Amniotic epithelial cell (primary cell): ENCODE data around the gene RND3.

Experiments
- DNase-seq: peaks from one replicate; pipeline ENCODE4 v3.0.0-alpha.2; 2010; ENCODE audit warnings: low read depth

The RND3 gene

DNA sequence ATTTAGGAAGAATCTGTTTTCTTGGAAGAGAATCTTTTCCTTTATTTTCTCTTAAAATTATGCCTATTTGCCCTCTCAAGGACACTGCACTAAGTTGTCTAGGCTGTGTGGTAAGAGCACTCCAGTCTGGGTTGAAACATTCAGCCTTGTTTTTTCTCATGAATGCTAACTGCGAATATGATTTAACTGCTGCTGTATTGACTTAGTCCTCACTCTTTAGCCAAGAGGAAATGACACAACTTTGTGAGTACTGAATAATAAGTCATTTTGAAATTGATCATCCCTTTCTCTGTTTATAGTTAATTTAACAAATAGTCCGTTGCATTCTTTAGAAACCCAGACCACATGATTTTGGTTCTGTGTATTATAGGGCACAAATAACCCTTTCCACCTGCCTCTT, 4.5 kb upstream of the RND3 start:
- DNase-seq: no peak

DNA sequence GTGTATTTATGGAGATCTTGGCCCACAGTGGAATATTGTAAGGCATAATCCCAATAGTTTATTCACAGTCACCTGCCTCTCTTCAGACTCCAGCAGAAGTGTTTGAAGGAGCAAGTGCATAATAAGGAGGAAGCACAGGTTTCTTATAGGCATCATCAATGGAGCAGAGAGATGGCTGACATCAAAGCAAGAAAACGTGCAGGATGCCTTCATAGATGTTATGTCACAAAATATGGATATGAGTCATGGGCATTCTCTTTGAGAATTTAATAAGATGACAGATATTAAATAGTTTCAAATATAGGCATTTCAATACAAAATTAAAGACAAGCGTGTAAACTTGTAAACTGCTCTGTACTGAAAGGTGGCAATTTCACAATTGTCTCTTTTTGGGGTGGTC, 4.0 kb upstream of the RND3 start:
- DNase-seq: no peak

DNA sequence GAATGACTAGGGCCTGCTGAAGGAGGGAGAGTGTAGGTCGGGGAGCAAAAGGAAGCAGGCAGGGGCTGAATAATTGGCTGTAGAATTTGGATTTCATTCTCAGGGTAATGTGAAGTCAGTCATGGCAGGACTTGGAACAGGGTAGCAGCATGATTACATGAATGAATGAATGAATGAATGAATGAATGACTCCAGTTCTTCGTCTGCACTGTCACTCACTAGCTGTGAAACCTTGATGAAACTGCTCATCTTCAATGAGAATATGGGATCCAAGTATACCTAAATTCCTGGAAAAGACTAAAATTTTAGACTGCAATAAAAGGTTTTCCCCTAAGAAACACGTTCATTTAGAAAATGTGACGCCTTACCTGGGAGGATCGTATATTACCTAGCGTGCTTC, 3.0 kb upstream of the RND3 start:
- DNase-seq: no peak

GRCh38 chr2:150486539-150487484, 655 bp downstream of the RND3 start:
- DNase-seq: peak; percentile 65

GRCh38 chr2:150485871-150486538, 1.5 kb downstream of the RND3 start:
- DNase-seq: peak; percentile 72

DNA sequence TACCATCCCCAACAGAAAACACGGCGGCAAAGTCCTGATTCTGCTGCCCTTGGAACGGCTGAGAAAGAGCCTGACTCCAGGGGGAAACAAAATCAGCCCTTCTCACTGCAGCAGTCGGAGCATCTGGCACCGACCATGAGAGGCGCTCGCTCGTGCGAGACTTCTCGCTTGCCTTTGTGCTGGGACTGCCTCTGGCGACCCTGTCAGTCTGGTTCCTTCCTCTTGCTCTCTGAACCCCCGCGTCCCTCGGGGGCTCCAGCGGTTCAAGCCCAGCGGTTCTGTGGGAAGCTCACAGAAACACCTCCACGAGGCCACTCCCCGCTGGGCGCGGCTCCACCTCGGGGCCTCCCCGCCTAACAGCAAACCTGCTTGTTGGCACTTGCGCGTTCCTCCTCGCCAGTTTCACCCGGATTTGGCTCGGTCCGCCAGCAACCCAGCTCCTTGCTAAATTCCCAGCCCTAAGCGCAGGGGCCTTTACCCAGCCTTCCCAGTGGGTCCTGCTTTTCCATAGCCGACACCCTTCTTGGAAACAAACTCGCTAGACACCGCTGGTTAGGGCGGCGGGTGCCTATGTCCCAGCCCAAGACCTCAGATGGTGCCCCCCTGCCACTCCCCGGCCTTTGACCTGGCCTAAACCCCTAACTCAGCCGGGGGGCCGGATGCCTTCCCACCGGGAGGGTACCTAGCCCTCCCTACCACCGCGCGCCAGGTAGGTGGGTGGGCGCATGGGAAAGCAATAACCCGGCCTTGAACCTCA, 2.2 kb downstream of the RND3 start:
- DNase-seq: peak; percentile 68

- DNase-seq: no peak
Observed at GRCh38 chr2:150484461-150485021, 2.9 kb downstream of the RND3 start.

DNA sequence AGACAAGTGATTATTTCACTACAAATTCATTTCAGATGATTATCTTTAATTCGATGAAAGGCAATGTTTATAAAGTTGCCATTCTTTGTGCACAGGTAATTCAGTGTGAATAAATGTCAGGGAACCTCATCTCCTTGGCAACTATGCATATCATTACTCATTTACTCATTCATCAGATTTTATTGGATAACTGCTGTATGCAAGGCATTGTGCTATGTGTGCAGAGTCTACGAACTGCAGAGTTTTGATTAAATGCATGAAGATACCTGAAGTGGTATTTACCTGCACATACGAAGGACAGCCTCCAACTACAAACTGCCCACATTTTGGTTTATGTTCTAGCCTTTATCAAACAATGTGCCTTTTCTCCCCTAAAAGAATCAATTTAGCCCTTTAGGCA, 3.5 kb downstream of the RND3 start:
- DNase-seq: no peak

DNA sequence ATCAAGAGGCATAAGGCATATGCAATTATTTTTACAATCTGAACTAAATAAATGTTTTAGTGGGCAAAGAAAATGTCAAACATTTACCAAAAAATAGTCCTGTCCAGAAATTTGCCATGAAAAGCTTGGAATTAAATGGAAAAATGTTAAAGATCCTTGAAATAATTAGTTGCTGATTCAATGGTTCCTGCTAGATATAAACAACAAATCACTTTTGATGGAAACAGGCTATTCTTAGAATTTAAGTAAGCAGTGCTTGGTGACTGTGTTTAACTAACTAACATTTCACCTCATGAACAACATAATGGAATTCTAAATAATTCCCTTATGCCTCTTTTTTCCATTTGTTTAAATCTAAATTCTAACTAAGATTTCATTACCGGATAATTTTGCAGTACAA, 3.9 kb downstream of the RND3 start:
- DNase-seq: peak; percentile 12

DNA sequence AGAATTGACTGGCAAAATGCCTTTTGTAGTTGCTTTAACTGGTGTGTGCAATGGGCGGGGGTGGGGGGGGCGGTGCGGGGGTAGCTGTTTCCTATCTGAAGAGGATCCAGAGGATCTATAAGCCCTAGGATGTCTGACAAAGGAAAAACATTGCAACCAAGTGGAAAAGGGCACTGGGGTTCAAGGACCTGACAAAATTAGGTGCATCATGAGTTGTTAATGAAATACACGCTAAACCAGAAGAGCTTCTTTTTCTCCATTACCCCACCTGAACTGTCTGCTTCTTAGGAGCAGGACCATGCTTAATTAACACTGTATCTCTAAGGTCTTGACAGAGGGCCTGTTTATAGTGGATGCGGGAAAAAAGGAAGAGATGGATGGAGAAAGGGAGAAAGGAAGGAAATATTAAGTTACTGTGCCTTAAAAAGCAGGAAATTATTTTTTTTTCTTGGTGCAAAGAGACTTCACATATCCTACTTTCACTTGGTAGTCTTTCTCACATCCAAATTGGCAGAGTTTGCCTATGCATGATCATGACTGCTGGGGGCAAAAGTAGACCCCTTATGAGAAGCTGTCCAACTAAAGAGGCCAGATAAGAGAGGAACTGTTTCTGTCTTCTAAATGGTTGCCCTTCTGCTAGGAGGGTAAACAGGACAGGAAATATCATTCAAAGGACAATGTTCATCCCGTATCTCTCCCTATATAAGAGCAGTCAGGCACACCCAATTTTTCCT, 4.6 kb downstream of the RND3 start:
- no peak for DNase-seq

- no peak for DNase-seq
Observed at GRCh38 chr2:150482111-150482510, 5.4 kb downstream of the RND3 start.

DNA sequence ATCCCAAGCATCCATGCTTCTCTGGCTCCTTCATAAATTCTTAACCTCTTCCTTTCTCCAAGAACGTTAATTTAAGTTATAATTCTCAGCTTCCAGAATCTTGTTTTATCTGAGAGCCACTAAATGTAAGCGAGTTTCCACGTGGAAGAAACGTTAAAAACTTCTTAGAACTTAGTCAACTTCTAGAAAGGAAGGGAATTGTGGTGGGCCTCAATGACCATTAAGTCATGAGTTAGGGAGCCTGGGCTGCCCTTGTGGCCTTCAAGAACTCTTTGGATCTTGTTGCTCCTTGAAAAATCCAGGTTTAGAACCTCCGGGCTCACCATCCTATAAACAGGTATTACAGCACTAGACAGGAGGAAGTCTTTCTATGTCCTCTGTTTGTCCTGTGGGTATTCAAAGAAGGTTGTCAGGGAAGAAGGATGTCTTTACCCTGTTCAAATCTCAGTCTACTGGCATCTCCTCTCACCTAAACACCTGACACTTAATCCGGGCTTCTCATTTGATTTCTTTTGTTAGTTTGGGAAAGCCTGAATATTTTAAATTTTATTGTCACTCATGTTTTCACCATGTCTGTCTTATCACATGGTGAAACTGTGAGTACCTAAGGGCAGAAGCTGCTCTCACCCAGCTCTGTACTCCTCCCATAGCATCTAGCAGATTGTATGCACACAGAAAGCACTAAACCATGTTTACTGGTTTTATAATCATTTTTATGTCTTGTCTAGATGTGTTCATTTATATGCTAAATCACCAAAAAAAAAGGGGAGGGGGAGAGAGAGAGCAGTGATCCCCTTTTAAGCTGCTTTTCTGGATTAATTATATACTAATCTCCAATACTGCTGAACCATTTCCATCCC, 6.3 kb downstream of the RND3 start:
- no peak for DNase-seq

DNA sequence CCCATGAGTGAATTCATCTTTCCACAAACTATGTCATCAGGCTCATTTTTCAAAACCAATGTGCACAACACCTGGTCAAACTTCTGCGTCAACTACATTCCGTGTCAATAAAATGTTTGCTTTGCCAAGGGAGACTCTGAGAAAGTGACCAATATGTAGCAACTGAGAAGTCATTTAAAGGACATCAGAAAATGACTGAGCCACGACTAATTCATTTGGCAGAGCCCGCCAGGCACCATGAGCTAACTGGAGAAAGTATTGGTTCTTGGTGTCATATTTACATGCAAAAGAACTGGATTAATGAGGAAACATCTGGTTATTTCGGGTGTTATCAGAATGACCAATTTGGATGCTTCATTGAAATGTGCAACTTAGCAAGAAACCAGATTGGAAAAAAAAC, 7.2 kb downstream of the RND3 start:
- DNase-seq: peak; percentile 11

DNA sequence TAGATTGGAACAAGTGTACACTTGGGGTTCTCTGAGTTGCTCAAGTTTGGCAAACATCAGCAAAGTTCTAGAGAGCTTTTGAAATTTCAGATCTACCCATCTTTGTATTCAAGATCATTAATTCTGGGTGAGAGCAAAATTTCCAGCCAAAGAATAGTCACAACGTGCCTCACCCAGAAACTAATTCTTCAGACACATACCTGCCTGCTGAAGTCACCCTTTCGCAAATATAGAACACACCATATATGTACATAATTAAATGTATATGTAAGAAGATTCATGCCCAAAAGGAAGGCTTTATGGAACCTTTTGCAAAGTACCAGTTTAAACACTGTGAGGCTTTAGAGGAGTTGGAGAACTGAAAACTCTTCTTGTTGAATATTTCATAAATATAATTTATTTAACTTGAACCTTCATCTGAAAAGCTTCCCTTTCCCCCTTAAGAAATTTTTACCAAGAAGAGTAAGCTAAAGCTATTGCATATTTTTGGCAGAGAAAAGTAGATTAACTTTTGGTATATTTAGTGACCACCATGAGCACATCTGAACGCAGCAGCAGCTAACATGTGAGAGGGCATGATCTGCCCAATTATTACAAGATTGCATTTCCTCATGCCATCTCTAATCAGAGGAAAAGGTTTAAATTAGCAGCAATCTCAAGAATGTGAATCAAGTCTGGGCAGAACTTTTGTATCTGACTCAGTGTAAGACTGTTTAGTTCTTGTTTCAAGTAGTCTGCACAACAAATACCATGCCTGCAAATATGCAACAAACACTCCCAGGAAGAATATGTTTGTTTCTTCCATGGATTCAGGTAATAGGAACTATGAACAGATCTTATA, 8.2 kb downstream of the RND3 start:
- peak; percentile 66 for DNase-seq

- DNase-seq: peak; percentile 31
Observed at GRCh38 chr2:150478200-150478974, 9.1 kb downstream of the RND3 start.

GRCh38 chr2:150477347-150477746, 10.1 kb downstream of the RND3 start:
- DNase-seq: peak; percentile 41

DNA sequence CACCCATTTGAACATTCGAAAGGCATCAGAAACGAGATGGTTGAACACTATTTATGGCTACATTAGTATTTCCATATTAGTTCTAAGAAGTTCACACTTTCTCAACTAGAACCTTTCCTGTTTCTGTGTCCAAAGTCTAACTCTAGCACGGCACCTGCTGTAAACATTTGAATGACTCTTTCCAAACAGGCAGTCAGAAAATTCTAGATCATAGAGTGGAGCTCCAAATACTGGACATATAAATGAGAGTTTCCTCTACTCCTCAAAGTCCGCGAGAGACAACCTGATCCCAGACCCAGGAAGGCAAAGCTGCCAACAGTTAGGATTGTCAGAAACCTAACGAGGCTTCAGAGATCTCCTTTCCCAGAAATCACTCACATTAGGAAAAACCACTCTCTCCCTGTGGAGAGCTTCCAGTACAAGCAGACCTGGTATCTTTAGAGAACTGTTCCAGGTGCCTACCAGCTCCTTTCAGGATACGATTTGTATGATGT, 10.6 kb downstream of the RND3 start:
- DNase-seq: peak; percentile 25

DNA sequence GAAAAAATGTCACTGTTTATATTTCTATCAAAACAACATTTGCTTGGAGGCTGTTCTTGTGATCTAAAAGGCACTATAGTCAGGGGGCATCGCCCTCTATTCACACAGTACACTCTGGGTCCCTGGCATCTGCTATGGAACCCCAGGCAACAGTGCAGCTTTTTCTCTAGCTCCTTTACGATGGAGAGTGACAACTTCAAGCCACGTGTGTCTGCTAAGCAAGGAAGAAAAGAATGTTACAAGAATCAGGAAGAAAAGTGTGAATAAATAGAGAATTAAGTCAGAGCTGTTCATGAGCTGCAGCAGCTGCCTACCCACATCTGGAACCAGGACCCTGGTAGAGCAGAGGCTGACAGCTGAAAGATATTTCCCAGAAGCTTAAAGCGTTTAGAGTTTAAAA, 11.2 kb downstream of the RND3 start:
- peak; percentile 33 for DNase-seq
